GM21526 (cell line): ENCODE measurements around the gene SMPDL3A.
"Not testable (repeated sequence)": the region's sequence is repeated elsewhere in the genome, so short reads cannot be mapped to it uniquely, and the experiment has no call there.

Experiments used
- ATAC-seq: cut with Tn5 transposase; IDR thresholded peaks from one replicate; pipeline ENCODE4 v1.9.1; 2021; ENCODE audit warnings: moderate library complexity; ENCODE audit not compliant: unreplicated experiment, low FRiP score

SMPDL3A gene

GRCh38 chr6:122789182-122790027, at the start of gene SMPDL3A:
TSS of gene SMPDL3A (plus strand) at chr6:122789258. CDS start at chr6:122789347, 89 bp downstream.
- peak; percentile 66 for ATAC-seq

- no peak for ATAC-seq
These were observed 49.0 kb upstream of the SMPDL3A start for GRCh38 chr6:122740091-122740490.

GRCh38 chr6:122740936-122741335, 48.1 kb upstream of the SMPDL3A start:
- no peak for ATAC-seq

GRCh38 chr6:122744247-122744646, 44.8 kb upstream of the SMPDL3A start:
- ATAC-seq: not testable (repeated sequence)

- not testable (repeated sequence) for ATAC-seq
These were observed 44.2 kb upstream of the SMPDL3A start for GRCh38 chr6:122744856-122745255.

GRCh38 chr6:122746688-122747087, 42.4 kb upstream of the SMPDL3A start:
- no peak for ATAC-seq

- peak; percentile 47 for ATAC-seq
These were observed 41.5 kb upstream of the SMPDL3A start for GRCh38 chr6:122747573-122747972.

- not testable (repeated sequence) for ATAC-seq
These were observed 40.1 kb upstream of the SMPDL3A start for GRCh38 chr6:122748945-122749344.

- ATAC-seq: no peak
These were observed 39.5 kb upstream of the SMPDL3A start for GRCh38 chr6:122749451-122750050.

- peak; percentile 82 for ATAC-seq
These were observed 37.7 kb upstream of the SMPDL3A start for GRCh38 chr6:122751326-122751725.

- no peak for ATAC-seq
These were observed 36.6 kb upstream of the SMPDL3A start for GRCh38 chr6:122752459-122752858.

- no peak for ATAC-seq
These were observed 35.9 kb upstream of the SMPDL3A start for GRCh38 chr6:122753000-122753687.

- ATAC-seq: no peak
These were observed 35.4 kb upstream of the SMPDL3A start for GRCh38 chr6:122753688-122754056.

- ATAC-seq: no peak
These were observed 34.8 kb upstream of the SMPDL3A start for GRCh38 chr6:122754191-122754731.

GRCh38 chr6:122755901-122756300, 33.2 kb upstream of the SMPDL3A start:
- no peak for ATAC-seq

- ATAC-seq: peak; percentile 92
These were observed 30.1 kb upstream of the SMPDL3A start for GRCh38 chr6:122758927-122759334.

- no peak for ATAC-seq
These were observed 28.7 kb upstream of the SMPDL3A start for GRCh38 chr6:122760330-122760729.

GRCh38 chr6:122766256-122766655, 22.8 kb upstream of the SMPDL3A start:
- no peak for ATAC-seq

- no peak for ATAC-seq
These were observed 18.0 kb upstream of the SMPDL3A start for GRCh38 chr6:122770835-122771601.

- no peak for ATAC-seq
These were observed 16.2 kb upstream of the SMPDL3A start for GRCh38 chr6:122772724-122773415.
